ENCODE results near the gene GRIK4.

The GRIK4 gene

GRCh38 chr11:120514541-120515121 is 3.1 kb downstream of the GRIK4 start:
- no peak for DNase-seq (ENCODE audit: low read depth, low spot score)
- no peak for TF ChIP-seq CTCF (IDR thresholded peaks at IDR 0.05; ENCODE audit: low read depth, low read length)
- no peak overlapping the region for H3K4me3 ChIP-seq (ENCODE audit: low read depth, low read length)
- in situ Hi-C loops (cut with HindIII; ENCODE audit: low sequenced_read_pairs): no loop called here

- no peak overlapping the region for H3K4me3 ChIP-seq (ENCODE audit: low read depth, low read length)
- DNase-seq (ENCODE audit: low read depth, low spot score): no peak
- in situ Hi-C loops (cut with HindIII; ENCODE audit: low sequenced_read_pairs): no loop called here
- no peak for TF ChIP-seq CTCF (IDR thresholded peaks at IDR 0.05; ENCODE audit: low read depth, low read length)
Measured at GRCh38 chr11:120515186-120515723, 3.7 kb downstream of the GRIK4 start.

GRCh38 chr11:120516461-120517389 is 5.2 kb downstream of the GRIK4 start:
- TF ChIP-seq CTCF (IDR thresholded peaks at IDR 0.05; ENCODE audit: low read depth, low read length): no peak
- no peak for DNase-seq (ENCODE audit: low read depth, low spot score)
- in situ Hi-C loops (cut with HindIII; ENCODE audit: low sequenced_read_pairs): no loop called here
- no peak overlapping the region for H3K4me3 ChIP-seq (ENCODE audit: low read depth, low read length)

GRCh38 chr11:120517390-120517761 is 5.8 kb downstream of the GRIK4 start:
- DNase-seq (ENCODE audit: low read depth, low spot score): no peak
- no peak overlapping the region for H3K4me3 ChIP-seq (ENCODE audit: low read depth, low read length)
- no peak for TF ChIP-seq CTCF (IDR thresholded peaks at IDR 0.05; ENCODE audit: low read depth, low read length)
- in situ Hi-C loops (cut with HindIII; ENCODE audit: low sequenced_read_pairs): no loop called here

- in situ Hi-C loops (cut with HindIII; ENCODE audit: low sequenced_read_pairs): no loop called here
- H3K4me3 ChIP-seq (ENCODE audit: low read depth, low read length): no peak overlapping the region
- no peak for DNase-seq (ENCODE audit: low read depth, low spot score)
- no peak for TF ChIP-seq CTCF (IDR thresholded peaks at IDR 0.05; ENCODE audit: low read depth, low read length)
Measured at GRCh38 chr11:120517801-120518291, 6.3 kb downstream of the GRIK4 start.

- in situ Hi-C loops (cut with HindIII; ENCODE audit: low sequenced_read_pairs): no loop called here
- no peak for TF ChIP-seq CTCF (IDR thresholded peaks at IDR 0.05; ENCODE audit: low read depth, low read length)
- no peak overlapping the region for H3K4me3 ChIP-seq (ENCODE audit: low read depth, low read length)
- no peak for DNase-seq (ENCODE audit: low read depth, low spot score)
Measured at GRCh38 chr11:120518356-120518755, 6.8 kb downstream of the GRIK4 start.

Data from astrocyte of the spinal cord (primary cell).